Astrocyte (in vitro differentiated cells and primary cell): Measurements from ENCODE around the gene INPP4B. TPM values are rescaled to one million over a fixed set of nuclear protein-coding genes. Genes with fewer than 3 reads are reported as not detected.
A peak's percentile ranks its signal among the peaks of the same experiment; 100 is the strongest.

Source experiments
- DNase-seq: peaks from one replicate; pipeline ENCODE4 v3.0.0-alpha.2; 2010; ENCODE audit warnings: low read depth
- FAIRE-seq: peaks from 2 replicates; lab custom pipeline; 2011; peaks lifted over from hg19 to GRCh38; lab: Jason Lieb, UNC
- H2AFZ ChIP-seq: 2 replicates; pipeline ENCODE4 v1.6.0; 2012; ENCODE audit warnings: low read depth, low read length, inconsistent platforms
- H3K27ac ChIP-seq: 2 replicates; pipeline ENCODE4 v1.5.1; 2011; ENCODE audit warnings: low read depth, low read length, inconsistent platforms
- H3K27me3 ChIP-seq: 2 replicates; pipeline ENCODE4 v1.6.0; 2011; ENCODE audit warnings: low read length, inconsistent platforms; ENCODE audit not compliant: insufficient read depth
- H3K36me3 ChIP-seq: 2 replicates; pipeline ENCODE4 v1.5.1; 2011; ENCODE audit warnings: low read length, inconsistent platforms; ENCODE audit not compliant: insufficient read depth
- H3K4me1 ChIP-seq: 2 replicates; pipeline ENCODE4 v1.5.1; 2011; ENCODE audit warnings: low read length, inconsistent platforms; ENCODE audit not compliant: insufficient read depth
- H3K4me2 ChIP-seq: 2 replicates; pipeline ENCODE4 v1.6.0; 2012; ENCODE audit warnings: low read length, inconsistent platforms
- H3K4me3 ChIP-seq: 2 replicates; pipeline ENCODE4 v1.5.1; 2011; ENCODE audit warnings: low read depth, mild to moderate bottlenecking, low read length, inconsistent platforms; ENCODE audit not compliant: insufficient read depth
- H3K79me2 ChIP-seq: 2 replicates; pipeline ENCODE4 v1.6.0; 2012; ENCODE audit warnings: mild to moderate bottlenecking, low read length, inconsistent platforms; ENCODE audit not compliant: insufficient read depth
- H3K9ac ChIP-seq: 2 replicates; pipeline ENCODE4 v1.6.0; 2012; ENCODE audit warnings: mild to moderate bottlenecking, low read length, inconsistent platforms
- H3K9me3 ChIP-seq: 2 replicates; pipeline ENCODE4 v1.5.1; 2012; ENCODE audit warnings: low read depth, mild to moderate bottlenecking, low read length, inconsistent platforms; ENCODE audit not compliant: insufficient read depth
- H4K20me1 ChIP-seq: 2 replicates; pipeline ENCODE4 v1.6.0; 2012; ENCODE audit warnings: low read length, inconsistent platforms; ENCODE audit not compliant: insufficient read depth
- H3K27ac Mint-ChIP-seq: one replicate; pipeline ENCODE4 v1.8.0; 2021; ENCODE audit warnings: mild to moderate bottlenecking, mixed read lengths; ENCODE audit not compliant: unreplicated experiment
- H3K27me3 Mint-ChIP-seq: one replicate; pipeline ENCODE4 v1.8.0; 2021; ENCODE audit warnings: low read depth, mixed read lengths; ENCODE audit not compliant: unreplicated experiment
- H3K36me3 Mint-ChIP-seq: one replicate; pipeline ENCODE4 v1.8.0; 2021; ENCODE audit warnings: low read depth, mixed read lengths; ENCODE audit not compliant: unreplicated experiment
- H3K4me1 Mint-ChIP-seq: one replicate; pipeline ENCODE4 v1.8.0; 2021; ENCODE audit warnings: low read depth, mixed read lengths; ENCODE audit not compliant: unreplicated experiment
- H3K4me3 Mint-ChIP-seq: one replicate; pipeline ENCODE4 v1.8.0; 2021; ENCODE audit warnings: mild to moderate bottlenecking, moderate library complexity, mixed read lengths; ENCODE audit not compliant: unreplicated experiment
- H3K9me3 Mint-ChIP-seq: one replicate; pipeline ENCODE4 v1.8.0; 2021; ENCODE audit warnings: mild to moderate bottlenecking, mixed read lengths; ENCODE audit not compliant: unreplicated experiment
- EZH2 ChIP-seq: IDR thresholded peaks from 2 replicates; pipeline ENCODE4 v1.6.1; 2012; ENCODE audit warnings: mild to moderate bottlenecking, low read length, inconsistent platforms; ENCODE audit not compliant: insufficient read depth
- total RNA-seq: library from RNA; stranded (reverse); gene quantifications from 2 replicates; pipeline ENCODE4 v1.2.1, GENCODE V29; 2021
- TF ChIP-seq, protein P1 (sequence below): IDR thresholded peaks from 2 replicates; pipeline ENCODE4 v1.5.1; 2011; ENCODE audit warnings: low read depth, mild to moderate bottlenecking, inconsistent platforms, low read length, moderate library complexity; ENCODE audit not compliant: insufficient read depth

Gene INPP4B
- total RNA-seq, 1 donor from 2014 or later = 2.8 TPM

DNA sequence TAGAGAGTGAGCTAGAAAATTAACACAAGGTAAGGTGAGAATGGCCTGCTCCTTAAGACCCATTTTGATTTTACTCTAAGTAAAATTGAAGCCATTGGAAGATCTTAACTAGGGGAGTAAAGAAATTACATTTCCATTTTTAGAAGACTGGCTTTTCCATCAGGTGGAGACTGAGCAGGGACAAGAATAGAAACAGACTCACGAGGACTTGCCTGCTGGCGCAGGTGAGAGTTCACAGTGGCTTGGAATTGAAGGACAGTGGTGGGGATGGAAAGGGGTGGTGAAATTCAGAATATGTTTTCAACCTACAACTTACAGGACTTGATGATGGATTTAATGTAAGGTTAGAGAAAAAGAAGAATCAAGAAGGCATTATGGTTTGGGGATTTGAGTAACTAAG, 427.4 kb downstream of the INPP4B start:
- H3K27ac Mint-ChIP-seq = no peak overlapping the region

DNA sequence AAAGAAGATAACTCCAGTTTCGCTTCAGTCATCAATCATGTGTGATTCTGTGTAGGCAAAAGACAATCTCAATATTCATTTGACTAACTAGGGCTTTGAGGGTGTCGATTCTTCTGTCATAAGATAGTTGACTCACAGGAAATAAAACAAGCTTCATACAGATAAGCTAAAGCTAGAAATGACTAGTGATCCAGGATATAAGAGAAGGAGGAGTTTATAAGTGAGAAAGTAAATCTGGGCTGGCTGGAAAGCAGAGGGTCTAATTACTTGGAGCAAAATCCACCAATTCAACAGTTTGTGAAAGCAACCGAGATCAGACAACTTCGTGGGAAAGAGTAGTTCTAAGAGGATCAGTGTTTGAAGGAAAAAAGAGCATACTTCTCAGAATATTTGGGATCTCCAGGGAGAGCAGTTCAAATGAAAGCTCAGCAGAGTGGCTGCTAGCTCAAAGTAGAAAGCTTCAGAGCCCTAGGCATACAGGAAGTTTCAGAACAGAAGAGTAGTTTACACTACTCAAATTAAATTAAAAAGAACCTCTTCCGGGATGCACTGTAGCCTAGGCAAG, 429.3 kb downstream of the INPP4B start:
- H3K27ac ChIP-seq = no peak overlapping the region
- peaks cover 9% of the 10 kb centered on the region for H3K4me1 ChIP-seq
- peak; percentile 71 for DNase-seq
- Mint-ChIP-seq H3K9me3 (peaks cover 2% of the 10 kb centered on the region), H3K27me3 (no peaks in the 10 kb centered on the region), H3K27ac (peak overlapping the region; percentile 16), H3K4me3 (no peak overlapping the region), H3K36me3 (no peaks in the 10 kb centered on the region), H3K4me1 (peaks cover 32% of the 10 kb centered on the region)
- H3K4me3 ChIP-seq = no peak overlapping the region
- H4K20me1 ChIP-seq = no peaks in the 10 kb centered on the region
- no peaks in the 10 kb centered on the region for H3K27me3 ChIP-seq
- H3K4me2 ChIP-seq = peak overlapping the region; percentile 24
- H3K36me3 ChIP-seq = no peaks in the 10 kb centered on the region
- no peaks in the 10 kb centered on the region for H3K79me2 ChIP-seq
- H2AFZ ChIP-seq = peak overlapping the region; percentile 35
- no peaks in the 10 kb centered on the region for H3K9me3 ChIP-seq
- no peak for TF ChIP-seq EZH2
- H3K9ac ChIP-seq = no peak overlapping the region
- peak; percentile 50 for FAIRE-seq

More for the DNA sequence above, 427.4 kb downstream of the INPP4B start:
- Histone ChIP-seq H3K36me3 (no peaks in the 10 kb centered on the region), H3K27me3 (no peaks in the 10 kb centered on the region), H3K9ac (no peak overlapping the region), H3K9me3 (no peaks in the 10 kb centered on the region), H3K4me1 (peaks cover 9% of the 10 kb centered on the region), H4K20me1 (no peaks in the 10 kb centered on the region), H3K4me2 (no peak overlapping the region), H2AFZ (no peak overlapping the region), H3K4me3 (no peak overlapping the region), H3K79me2 (no peaks in the 10 kb centered on the region), H3K27ac (no peak overlapping the region)
- FAIRE-seq = no peak
- no peak for TF ChIP-seq EZH2
- TF ChIP-seq, protein P1, sequence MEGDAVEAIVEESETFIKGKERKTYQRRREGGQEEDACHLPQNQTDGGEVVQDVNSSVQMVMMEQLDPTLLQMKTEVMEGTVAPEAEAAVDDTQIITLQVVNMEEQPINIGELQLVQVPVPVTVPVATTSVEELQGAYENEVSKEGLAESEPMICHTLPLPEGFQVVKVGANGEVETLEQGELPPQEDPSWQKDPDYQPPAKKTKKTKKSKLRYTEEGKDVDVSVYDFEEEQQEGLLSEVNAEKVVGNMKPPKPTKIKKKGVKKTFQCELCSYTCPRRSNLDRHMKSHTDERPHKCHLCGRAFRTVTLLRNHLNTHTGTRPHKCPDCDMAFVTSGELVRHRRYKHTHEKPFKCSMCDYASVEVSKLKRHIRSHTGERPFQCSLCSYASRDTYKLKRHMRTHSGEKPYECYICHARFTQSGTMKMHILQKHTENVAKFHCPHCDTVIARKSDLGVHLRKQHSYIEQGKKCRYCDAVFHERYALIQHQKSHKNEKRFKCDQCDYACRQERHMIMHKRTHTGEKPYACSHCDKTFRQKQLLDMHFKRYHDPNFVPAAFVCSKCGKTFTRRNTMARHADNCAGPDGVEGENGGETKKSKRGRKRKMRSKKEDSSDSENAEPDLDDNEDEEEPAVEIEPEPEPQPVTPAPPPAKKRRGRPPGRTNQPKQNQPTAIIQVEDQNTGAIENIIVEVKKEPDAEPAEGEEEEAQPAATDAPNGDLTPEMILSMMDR = no peak
- peaks cover 21% of the 10 kb centered on the region for H3K4me1 Mint-ChIP-seq
- peaks cover 2% of the 10 kb centered on the region for H3K9me3 Mint-ChIP-seq
- no peak for DNase-seq
- no peaks in the 10 kb centered on the region for H3K27me3 Mint-ChIP-seq
- no peaks in the 10 kb centered on the region for H3K36me3 Mint-ChIP-seq
- no peak overlapping the region for H3K4me3 Mint-ChIP-seq

DNA sequence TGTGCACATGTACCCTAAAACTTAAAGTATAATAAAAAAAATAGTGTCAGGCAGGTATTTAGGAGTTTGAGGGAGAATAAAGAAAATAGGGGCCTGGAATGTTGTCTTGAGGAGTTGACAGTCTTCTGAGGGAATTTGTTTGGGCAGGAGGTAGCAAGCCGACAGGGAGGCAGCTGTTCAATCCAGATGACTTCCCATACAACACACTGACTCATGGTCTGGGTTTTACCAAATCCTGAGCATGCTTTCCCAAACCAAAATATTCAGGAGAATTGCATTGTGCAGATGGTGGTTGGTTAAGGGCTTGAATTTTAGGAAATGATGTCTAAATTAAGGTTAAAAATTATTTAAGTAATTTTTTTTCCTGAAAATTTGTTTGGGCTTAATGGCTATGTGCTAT, 430.0 kb downstream of the INPP4B start:
- no peaks in the 10 kb centered on the region for H3K79me2 ChIP-seq
- Mint-ChIP-seq H3K27me3 (no peaks in the 10 kb centered on the region), H3K4me3 (no peak overlapping the region), H3K36me3 (no peaks in the 10 kb centered on the region), H3K27ac (peak overlapping the region; percentile 16), H3K9me3 (peaks cover 2% of the 10 kb centered on the region), H3K4me1 (peaks cover 32% of the 10 kb centered on the region)
- no peaks in the 10 kb centered on the region for H4K20me1 ChIP-seq
- no peak overlapping the region for H3K9ac ChIP-seq
- DNase-seq = peak; percentile 88
- no peak overlapping the region for H3K4me2 ChIP-seq
- H3K4me1 ChIP-seq = peaks cover 9% of the 10 kb centered on the region
- no peak for TF ChIP-seq EZH2
- TF ChIP-seq, protein P1 = no peak
- H3K9me3 ChIP-seq = no peaks in the 10 kb centered on the region
- no peak overlapping the region for H3K4me3 ChIP-seq
- H3K27ac ChIP-seq = no peak overlapping the region
- no peaks in the 10 kb centered on the region for H3K36me3 ChIP-seq
- FAIRE-seq = no peak
- H3K27me3 ChIP-seq = no peaks in the 10 kb centered on the region
- H2AFZ ChIP-seq = no peak overlapping the region
